T-helper 1 cell treated with Interleukin-12 subunit alpha and Interleukin-12 subunit beta and Interleukin-4 antibody, amounts not matched to agents 30 ng/mL and 1 ng/mL, for 36 hours (primary cell): ENCODE data around the gene MAP2K7. TPM values are rescaled to one million over a fixed set of nuclear protein-coding genes. Genes with fewer than 3 reads are reported as not detected.

ENCODE experiments used
- intact Hi-C: fragments of 100-400 bp; cut with micrococcal nuclease; formaldehyde crosslinking; loops from one replicate; pipeline ENCODE4 v1.15.1; 2024
- total RNA-seq: library from RNA; stranded (reverse); gene quantifications from 2 replicates; pipeline ENCODE4 v1.2.3, GENCODE V29; 2022

Gene MAP2K7
- total RNA-seq, 1 donor from 2014 or later, result 45.6 TPM

DNA sequence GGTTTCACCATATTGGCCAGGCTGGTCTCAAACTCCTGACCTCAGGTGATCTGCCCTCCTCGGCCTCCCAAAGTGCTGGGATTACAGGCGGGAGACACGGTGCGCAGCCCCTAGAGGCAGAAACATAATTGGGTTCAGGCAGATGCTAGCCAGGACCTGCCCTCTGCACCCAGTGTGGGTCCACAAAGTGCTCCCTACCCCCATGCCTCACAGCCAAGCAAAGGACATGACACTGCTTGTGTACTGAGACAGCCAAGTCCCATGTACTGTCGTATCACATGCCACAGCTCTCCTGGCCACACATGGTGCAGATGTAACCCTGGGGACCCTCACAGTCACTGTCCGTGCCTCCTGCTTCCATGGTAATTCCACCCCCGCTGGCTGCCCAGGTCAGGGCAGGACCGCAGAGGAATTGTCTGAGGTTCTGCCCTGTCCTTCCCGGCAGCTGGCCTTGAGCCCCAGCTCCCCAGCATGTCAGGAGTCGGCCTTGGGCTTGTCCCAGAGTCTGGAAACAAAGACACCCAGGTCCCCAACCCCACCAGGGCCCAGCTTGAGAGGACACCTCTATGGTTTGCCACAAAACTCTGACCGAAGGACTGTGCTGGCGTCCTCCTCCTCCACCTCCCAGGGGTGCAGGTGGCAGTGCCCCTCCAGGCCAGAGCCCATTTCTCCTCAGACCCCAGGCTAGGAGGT, 37.1 kb upstream of the MAP2K7 start:
- intact Hi-C loops, result no loop called here

DNA sequence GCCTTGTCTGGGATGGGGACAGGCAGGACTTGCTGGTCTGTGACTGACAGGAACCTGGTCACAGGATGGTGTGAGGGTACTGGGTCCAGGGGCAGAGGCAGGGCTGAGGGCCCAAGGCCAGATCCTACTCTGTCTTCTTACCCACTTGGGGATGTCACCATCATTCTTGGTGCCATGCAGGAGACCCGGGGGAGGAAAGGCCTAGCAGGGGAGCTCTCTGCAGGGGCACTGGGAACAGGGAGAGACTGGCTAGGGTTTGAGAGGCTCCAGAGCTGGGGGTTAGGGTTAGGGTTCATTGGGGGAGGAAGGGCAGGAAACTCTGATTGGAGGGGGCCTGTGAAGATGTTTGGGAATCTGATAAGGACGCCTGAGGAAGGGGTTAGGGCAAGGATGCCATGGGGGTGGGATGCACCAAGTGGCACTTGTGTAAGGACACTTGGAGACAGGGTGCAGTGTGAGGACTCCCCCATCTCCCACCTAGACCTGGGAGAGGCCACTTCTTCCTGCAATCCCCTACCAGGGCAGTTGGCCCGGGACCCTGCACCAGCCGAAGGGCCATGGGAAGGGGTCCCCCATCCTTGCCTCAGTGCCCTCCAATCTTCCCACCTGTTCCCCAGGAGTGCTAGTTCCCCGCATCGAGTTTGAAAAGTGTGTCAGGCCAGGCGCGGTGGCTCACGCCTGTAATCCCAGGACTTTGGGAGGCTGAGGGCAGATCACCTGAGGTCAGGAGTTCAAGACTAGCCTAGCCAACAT, 36.4 kb upstream of the MAP2K7 start:
- intact Hi-C loops, result no loop called here

DNA sequence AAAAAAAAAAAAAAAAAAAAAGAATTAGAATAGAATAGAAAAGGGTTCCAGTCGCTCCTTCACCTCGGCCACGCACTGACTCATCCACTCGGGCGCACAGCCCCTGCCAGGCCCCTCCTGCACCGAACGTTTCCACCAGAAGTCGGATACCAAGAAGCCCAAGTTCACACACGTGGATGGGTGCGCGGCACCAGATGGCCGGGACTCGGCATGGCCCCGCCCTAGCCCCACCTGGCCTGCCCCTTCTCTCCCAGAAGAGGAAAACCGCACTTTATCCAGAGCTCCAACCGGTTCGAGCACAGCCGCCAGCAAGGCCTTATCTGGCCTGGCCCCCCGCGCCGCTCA, 35.4 kb upstream of the MAP2K7 start:
- intact Hi-C loops, result loop anchor here (2.0 kb wide), 2 partner anchors 187 to 669 kb away; partner anchors contain the start of gene TRAPPC5

DNA sequence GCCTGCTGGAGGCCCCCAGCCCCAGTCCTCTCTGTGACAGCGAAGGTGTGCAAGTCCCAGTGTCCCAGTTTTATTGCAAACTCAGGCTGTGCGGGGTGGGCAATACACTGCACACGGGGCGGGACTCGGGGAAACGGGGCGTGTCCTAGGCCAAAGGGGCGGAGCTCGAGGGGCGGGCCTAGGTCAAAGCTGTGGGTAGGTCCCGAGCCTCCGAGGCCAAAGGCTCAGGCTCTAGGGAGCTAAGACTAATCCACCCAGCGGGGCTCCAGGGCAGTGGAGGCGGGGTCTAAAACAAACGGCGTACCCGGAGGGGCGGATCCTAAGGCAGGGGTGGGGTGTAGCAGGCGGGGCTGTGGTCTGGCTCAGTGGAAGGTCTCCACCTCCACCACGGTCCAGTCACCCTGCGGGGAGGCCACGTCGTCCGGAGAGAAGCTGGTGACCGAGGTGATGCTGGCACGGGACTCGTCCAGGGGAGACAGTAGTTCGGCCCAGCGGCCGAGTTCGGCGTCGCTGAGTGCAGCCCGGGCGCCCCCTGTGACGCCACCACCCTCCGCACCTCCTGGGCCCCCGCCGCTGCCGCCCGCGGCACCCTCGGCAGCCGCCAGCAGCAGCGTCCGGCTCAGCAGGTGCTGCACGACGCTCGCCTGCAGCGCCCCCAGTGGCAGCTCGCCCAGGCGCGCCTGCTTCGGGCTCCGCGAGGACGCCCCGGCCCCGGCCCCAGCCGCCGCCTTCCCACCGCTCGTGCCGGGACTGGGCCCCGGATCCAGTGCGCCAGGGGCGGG, 34.8 kb upstream of the MAP2K7 start:
- intact Hi-C loops, result loop anchor here (1.0 to 2.0 kb wide), 8 partner anchors 16 to 670 kb away; partner anchors contain the start of genes MAP2K7, RAB11B, SNAPC2 and TRAPPC5

DNA sequence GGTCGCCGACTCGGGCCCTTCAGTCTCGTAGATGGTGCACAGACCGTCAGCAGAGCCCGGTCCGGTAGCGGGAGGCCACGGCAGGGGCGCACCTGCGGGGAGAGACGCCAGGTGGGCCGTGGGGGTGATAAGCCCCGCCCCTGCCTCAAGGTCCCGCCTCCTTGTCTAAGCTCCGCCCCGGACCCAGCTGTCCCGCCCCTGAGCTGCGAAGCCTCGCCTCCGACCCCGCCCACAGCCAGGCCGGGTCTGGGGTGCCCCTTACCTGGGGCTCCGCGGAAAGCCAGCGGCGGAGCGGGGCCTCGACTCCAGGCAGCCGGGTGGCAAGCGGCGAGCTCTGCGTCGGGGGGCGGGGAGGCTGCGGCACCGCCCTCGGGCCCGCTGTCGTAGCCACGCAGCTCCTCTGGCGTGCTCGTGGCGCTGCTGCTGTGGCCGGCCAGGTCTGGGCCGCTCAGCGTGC, 34.2 kb upstream of the MAP2K7 start:
- intact Hi-C loops, result loop anchor here (1.0 to 2.0 kb wide), 8 partner anchors 16 to 671 kb away; partner anchors contain the start of genes MAP2K7, RAB11B, SNAPC2 and TRAPPC5

DNA sequence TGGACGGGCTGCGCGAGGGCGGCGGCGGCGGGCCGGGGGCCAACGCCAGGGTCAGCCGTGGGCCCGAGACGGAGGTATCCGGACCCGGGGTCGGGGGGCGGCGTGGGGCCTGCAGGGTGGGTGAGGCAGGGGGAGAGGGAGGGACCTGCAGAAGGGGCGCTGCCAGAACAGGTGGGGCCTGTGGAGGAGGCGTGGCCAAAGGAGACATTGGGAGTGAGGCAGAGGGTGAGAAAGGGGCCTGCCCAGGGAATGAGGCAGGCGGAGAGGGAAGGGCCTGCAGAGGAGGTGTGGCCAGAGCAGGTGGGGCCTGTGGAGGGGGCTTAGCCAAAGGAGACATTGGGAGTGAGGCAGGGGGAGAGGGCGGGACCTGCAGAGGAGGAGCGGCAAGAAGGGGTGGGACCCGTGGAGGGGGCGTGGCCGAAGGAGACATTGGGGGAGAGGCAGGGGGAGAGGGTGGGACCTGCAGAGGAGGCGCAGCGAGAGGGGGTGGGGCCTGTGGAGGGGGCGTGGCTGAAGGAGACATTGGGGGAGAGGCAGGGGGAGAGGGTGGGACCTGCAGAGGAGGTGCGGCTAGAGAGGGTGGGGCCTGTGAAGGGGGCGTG, 33.7 kb upstream of the MAP2K7 start:
- intact Hi-C loops, result loop anchor here (1.0 to 2.0 kb wide), 8 partner anchors 17 to 671 kb away; partner anchors contain the start of genes MAP2K7, RAB11B, SNAPC2 and TRAPPC5

DNA sequence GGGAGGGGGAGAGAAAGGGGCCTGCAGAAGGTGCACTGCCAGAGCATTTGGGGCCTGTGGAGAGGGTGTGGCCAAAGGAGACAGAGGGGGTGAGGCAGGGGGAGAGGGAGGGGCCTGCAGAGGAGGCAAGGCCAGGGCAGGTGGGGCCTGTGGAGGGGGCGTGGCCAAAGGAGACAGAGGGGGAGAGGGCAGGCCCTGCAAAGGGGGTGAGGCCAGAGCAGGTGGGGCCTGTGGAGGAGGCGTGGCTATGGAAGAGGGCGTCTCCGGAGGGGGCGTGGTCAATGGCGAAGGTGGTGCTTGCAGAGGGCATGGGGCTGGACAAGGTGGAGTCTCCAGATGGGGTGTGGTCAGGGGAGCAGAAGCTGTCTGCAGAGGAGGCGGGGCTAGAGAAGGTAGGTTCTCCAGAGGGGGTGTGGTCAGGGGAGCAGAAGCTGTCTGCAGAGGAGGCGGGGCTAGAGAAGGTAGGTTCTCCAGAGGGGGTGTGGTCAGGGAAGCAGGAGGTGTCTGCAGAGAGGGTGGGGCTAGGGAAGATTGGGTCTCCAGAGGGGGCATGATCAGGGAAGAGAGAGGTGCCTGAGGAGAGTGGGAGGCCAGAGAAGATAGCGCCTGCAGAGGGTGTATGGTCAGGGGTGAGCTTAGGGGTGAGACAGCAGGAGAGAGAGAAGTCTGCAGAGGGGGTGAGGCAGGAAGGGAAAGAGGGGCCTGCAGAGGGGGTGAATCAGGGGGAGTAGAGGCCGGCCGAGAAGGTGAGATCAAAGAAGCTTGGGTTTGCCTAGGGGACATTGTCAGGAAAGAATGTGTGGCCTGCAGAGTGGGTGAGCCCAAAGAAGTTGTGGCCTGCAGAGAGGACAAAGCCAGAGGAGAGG, 32.9 kb upstream of the MAP2K7 start:
- intact Hi-C loops, result loop anchor here (1.0 kb wide), 1 partner anchor 9 kb away; no protein-coding TSS in a partner anchor

DNA sequence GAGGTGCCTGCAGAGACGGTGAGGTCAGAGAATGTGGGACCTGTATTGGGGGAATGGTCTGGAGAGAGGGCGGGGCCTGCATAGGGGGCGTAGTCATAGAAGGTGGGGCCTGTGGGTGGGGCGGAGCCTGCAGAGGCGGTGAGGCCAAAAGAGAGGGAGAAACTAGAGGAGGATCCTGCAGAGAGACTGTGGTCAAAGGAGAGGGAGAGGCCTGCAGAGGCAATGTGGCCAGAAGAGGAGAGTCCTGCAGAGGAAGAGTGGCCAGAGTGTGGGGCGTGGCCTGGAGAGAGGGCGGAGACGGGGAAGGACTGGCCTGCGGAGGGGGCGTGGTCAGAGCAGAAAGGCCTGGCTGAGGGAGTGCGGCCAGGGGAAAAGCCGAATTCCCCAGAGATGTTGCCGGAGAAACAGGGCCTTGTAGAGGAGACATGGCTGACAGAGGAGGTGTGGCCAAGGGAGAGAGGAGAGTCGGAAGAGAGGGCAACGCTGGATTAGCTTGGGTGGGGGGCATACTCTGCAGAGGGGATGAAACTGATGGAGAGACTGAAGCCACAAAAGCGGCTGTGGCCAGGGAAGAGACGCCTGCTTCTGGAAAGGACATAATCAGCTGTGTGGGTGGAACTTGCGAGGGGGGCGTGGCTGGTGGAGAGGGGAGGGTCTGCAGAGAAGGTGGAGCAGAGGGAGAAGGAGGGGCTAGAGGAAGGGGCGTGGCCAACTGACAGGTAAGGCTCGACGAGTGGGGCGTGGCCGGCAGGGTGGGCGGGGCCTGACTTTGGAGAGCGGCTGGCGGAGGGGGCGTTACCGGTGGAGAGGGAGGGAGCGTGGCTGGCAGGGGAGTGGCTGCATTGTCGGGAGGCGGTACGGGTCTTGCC, 32.0 kb upstream of the MAP2K7 start:
- intact Hi-C loops, result loop anchor here (1.0 kb wide), 1 partner anchor 9 kb away; no protein-coding TSS in a partner anchor

DNA sequence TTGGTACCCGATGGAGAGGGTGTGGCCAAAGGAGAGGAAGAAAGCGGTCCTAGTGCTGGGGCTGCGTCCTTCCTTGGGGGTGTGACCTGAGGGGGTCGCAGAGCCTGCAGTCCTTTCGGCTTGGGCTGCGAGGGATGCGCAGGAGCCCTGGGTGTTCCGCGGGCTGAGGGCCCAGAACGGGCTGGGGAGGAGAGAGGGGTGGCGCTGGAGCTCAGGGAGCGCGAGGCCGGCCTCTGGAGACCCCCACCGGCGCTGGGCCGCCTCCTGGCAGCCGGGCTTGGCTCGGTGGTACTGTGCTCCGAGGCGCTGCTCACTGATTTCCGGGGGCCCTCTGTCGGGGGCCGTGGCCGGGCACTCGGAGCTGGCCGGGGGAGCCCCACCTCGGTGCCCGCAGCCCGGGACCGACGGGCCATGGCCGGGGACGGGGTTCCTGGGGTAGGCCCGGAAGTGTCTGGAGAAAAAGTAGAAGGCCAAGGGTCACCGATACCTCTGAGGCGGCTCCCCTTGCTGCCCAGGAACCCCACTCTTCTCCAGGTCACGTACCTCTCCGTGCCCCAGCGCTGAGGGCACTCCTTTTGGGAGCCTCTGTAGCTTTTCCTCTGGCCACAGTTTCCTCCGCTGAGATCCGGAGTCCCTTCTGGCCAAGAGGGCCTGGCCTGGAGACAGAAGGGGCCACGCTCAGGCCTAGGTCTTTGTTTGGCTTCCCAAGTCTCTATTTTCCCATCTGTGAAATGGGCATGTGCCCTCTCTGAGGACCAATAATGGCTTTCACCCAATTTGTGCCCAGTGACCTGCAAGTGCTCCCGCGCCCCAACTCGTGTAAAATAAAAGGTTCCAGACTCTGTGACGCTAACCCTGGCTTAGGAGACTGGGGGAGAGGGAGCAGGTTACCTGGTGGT, 31.1 kb upstream of the MAP2K7 start:
- intact Hi-C loops, result no loop called here

DNA sequence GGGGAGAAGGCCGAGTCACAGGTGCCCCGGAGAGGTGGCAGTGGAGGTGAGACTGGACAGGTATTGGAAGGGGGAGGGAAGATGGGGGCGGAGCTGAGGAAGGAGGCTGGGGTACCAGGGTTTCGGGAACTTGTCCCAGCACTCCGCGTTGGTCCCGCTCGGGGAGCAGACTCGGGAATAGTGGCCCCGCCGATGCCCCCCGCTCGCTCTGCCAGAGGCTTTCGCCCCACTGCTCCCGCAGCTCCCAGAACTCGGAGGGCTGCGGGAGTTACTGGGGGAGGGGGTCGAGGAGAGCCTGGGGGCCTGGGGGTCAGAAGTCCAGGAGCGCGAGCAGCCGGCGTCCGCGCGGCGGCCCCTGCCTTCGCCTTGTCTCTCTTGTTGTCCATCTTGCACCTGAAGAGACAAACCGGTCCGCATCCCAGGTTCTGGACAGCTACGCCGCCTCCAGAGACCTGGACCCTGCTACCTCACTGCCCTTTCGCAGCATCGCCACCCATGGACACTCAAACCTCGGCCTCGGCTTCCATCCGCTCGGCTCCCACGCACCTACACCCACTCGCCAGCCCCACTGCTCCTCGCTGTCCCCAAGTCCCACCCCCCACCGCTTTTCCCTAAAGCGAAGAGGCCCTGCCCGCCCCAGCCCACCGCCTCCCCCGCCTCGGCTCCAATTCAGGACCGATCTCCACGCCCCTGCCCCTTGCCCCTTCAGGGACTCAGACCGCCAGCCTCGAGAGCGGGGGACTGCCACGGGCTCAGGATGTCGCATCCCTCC, 30.2 kb upstream of the MAP2K7 start:
- intact Hi-C loops, result no loop called here

DNA sequence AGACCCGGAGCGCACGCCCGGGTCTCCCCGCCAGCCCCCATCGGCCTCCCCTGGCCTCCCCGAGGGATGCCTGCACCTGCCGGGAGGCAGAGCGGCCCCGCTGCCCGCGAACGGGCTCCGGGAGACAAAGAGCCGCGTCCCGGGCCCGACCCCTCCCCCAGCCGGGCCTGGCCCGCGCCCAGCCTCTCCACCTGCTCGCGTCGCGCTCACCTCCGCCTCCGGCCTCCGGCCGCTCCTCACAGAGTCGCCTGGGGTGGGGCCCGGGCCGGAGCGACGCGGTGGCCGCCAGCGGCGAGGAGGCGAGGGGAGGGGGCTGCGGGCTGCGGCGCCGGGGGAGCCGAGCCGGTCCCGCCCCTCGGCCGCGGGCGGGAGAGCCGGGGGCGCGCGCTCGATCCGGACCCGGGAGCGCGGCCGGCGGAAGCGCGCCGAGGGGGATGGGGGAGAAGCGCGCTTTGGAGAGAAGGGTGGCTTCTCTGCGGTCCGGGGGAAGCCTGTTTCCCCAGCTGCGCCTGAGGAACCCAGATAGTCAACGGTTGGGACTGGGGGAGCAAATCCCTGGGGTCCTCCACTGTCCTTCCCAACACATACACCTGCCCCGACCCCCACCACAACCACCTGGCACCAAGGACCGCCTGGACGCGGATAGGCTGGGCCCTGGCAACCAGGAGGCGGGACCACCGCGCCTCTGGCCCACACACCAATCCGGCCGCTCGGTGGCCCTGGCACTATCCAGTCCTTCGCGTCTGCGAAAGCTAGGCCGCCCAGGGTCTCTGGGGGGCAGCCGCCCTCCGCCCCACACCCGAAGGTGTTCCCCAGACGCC, 29.4 kb upstream of the MAP2K7 start, which contains the start of gene PRR36:
Gene PRR36, minus strand, starts transcription at position 315 of the 821 bp plus-strand sequence. CDS start 701 bp downstream, outside the sequence.
- intact Hi-C loops, result no loop called here

DNA sequence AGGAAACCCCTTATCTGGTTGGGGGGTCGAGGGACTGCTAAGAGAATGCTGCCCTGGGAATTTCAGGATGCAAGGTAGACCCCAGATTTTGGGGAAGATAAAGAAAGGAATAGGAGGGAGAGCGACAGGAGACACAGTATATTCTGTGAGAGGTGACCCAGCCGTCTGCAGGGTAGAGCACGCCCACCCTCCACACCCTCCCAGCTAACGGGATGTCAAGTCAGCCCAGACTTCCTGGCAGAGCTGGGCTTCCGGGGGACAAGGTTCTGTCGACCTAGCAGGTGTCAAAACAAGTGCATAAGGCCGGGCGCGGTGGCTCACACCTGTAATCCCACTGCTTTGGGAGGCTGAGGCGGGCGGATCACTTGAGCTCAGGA, 28.8 kb upstream of the MAP2K7 start:
- intact Hi-C loops, result no loop called here

DNA sequence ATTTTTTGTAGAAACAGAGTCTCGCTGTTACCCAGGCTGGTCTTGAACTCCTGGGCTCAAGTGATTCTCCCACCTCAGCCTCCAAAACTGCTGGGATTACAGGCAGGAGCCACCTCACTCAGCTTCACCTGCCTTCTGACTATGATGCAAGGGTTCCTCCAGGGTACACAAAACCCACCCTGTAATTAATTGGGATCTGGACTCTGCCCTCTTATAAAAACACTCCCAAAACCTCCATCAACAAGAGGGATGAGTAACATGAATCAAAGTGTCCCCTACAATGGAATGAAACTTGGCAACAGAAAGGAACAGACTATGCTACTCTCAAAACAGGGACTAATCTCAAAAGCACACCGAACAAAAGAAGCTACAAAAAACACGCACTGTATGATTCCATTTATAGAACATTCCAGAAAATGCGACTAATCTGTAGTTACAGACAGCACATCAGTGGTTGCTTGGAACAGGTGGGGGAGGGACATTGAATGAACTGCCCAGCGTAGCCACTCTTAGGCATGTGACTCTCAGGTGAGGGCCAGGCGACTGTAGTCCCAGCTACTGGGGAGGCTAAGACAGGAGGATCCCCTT, 26.3 kb upstream of the MAP2K7 start:
- intact Hi-C loops, result no loop called here

DNA sequence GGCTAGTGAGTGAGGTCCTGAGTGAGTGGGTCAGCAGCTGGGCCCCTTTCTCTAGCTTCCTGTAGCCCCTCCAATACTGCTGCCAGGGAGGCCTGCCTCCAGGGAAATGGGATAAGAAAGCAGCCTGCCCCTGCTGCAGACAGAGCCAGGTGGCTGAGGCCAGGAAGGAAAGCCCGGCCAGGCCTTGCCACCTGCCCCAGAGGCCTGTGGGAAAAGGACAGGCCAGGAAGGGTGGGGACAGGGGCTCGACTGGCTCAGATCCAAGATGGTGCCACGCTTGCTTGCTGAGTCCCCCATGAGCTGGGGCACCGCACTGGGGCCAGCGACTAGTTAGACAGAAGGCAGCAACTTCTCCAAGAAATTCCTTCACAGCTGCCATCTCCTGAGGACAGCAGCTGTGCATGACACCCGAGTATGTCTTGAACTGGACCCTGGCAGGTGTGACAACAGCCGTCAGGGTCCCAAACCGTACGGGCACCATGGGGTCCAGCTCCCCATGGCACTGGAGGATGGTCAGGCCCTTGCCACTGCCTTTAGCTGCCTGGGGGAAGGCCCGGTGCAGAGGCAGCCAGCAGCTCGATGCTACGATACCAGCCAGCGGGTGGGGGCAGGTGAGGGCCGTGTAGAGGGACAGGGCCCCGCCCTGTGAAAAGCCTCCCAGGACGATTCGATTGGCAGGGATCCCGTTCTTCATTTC, 24.4 kb upstream of the MAP2K7 start:
- intact Hi-C loops, result no loop called here

DNA sequence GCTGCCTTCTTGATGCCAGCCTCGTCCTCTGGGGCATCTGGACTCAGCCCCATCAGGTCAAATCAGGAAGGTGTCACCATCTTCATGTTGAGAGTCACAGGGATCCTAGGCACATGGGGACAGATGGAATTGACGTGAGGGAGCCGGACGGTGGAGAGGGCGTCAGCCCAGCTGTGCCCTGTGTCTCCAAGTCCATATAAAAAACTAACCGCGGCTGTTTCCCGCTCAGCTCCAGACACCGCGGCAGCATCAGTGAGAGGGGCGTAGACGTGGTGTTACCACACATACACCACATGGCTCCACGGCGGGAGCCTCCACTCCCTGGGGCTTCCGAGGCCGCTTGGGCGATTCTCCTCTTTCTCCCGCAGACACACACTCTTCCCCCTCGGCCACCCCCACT, 23.8 kb upstream of the MAP2K7 start:
- intact Hi-C loops, result no loop called here
